Lower leg skin (tissue), 3 donors: Measurements from ENCODE around the gene SMIM23.

ENCODE experiments used
- CTCF ChIP-seq, 3 donors: fragments of 450-650 bp; IDR thresholded peaks; one replicate each; pipeline ENCODE4 v1.5.1; 2016; ENCODE audit warnings: antibody characterized with exemption in 3 of 3, mild to moderate bottlenecking in 3 of 3, moderate library complexity in 2 of 3
- POLR2A ChIP-seq, 2 donors: fragments of 450-650 bp; IDR thresholded peaks; one replicate each; pipeline ENCODE4 v1.6.1; 2016 to 2017; ENCODE audit warnings: antibody characterized with exemption in 2 of 2, mild to moderate bottlenecking in 1 of 2, moderate library complexity in 1 of 2

- TF ChIP-seq CTCF (IDR thresholded peaks at IDR 0.05) (no peak), POLR2A (IDR thresholded peaks at IDR 0.05) (no peak)
Measured at GRCh38 chr5:171835066-171835465, 49.4 kb downstream of the SMIM23 start.
